Hematopoietic multipotent progenitor cell treated with erythropoietin and hydrocortisone succinate and interleukin-3 and kit ligand, for 15 days (in vitro differentiated cells): ENCODE data around the gene LDLR.
"Not testable (repeated sequence)": the region's sequence is repeated elsewhere in the genome, so short reads cannot be mapped to it uniquely, and the experiment has no call there.

Experiments used
- DNase-seq: peaks from one replicate; pipeline ENCODE4 v3.0.0-alpha.2; 2015; ENCODE audit warnings: low spot score

Gene LDLR

DNA sequence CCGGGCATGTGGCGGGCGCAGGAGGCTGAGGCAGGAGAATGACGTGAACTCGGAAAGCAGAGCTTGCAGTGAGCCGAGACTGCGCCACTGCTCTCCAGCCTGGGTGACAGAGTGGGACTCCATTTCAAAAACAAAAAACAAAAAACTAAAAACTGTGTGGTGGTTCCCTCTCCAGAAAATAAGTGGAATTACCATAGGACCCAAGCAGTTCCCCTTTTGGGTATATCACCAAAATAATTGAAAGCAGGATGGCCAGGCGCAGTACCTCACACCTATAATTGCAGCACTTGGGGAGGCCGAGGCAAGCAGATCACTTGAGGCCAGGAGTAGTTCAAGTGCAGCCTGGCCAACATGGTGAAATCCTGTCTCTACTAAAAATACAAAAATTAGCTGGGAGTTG, 15.7 kb upstream of the LDLR start:
- DNase-seq, result no peak

- not testable (repeated sequence) for DNase-seq
These were observed 12.5 kb upstream of the LDLR start for GRCh38 chr19:11076792-11077191.

DNA sequence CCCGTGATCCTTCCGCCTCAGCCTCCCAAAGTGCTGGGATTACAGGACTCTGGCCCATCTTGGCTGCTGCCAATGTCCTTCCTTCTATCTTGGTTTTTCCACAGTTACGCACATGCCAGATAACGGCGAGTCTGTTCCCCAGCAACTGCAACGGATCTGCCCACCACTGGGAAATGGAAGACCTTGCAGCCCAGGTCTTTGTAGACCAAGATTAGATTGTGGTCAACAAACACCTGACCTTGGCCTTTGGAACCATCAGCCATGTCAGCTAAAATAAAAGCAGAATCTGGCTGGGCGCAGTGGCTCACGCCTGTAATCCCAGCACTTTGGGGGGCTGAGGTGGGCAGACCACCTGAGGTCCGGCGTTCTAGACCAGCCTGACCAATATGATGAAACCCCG, 10.4 kb upstream of the LDLR start:
- DNase-seq, result no peak

- no peak for DNase-seq
These were observed 9.3 kb upstream of the LDLR start for GRCh38 chr19:11079999-11080398.

GRCh38 chr19:11087870-11088505, 1.3 kb upstream of the LDLR start:
- DNase-seq, result peak; percentile 68

DNA sequence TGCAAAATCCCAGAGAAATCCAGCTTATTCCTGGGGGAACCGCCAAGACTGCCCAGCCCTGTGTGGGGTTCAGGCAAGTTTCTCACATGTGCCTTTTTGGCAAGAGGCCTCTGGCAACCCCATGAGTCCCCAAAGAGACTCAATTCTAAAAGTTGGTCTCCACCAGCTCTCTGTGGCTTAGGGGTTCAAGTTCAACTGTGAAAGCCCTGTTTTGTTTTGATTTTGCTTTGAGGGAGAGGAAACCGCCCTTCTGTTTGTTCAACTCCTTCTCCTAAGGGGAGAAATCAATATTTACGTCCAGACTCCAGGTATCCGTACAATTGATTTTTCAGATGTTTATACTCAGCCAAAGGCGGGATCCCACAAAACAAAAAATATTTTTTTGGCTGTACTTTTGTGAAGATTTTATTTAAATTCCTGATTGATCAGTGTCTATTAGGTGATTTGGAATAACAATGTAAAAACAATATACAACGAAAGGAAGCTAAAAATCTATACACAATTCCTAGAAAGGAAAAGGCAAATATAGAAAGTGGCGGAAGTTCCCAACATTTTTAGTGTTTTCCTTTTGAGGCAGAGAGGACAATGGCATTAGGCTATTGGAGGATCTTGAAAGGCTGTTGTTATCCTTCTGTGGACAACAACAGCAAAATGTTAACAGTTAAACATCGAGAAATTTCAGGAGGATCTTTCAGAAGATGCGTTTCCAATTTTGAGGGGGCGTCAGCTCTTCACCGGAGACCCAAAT, 583 bp upstream of the LDLR start:
- DNase-seq, result peak; percentile 37

GRCh38 chr19:11090014-11090263, 676 bp downstream of the LDLR start:
- not testable (repeated sequence) for DNase-seq

- DNase-seq, result peak; percentile 96
These were observed 1.2 kb downstream of the LDLR start for GRCh38 chr19:11090264-11090996.

DNA sequence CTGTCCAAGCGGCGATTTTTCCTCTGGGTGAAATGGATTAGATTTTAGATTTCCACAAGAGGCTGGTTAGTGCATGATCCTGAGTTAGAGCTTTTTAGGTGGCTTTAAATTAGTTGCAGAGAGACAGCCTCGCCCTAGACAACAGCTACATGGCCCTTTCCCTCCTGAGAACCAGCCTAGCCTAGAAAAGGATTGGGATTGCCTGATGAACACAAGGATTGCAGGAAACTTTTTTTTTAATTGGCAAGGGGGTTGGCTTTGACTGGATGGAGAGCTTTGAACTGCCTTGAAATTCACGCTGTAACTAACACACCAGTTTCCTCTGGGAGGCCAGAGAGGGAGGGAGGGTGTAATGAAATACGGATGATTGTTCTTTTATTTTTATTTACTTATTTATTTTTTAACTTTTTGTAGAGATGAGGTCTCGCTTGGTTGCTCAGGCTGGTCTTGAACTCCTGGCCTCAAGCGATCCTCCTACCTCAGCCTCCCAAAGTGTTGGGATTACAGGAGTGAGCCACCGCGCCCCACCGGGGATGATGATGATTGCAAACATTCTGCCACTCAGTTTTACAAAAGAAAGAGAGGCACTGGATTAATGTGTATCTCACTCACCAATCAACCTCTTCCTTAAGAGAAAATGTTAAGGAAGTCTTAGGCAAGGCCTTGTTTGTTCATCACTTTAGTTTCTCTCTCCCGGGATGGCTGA, 1.9 kb downstream of the LDLR start:
- peak; percentile 20 for DNase-seq

- peak; percentile 67 for DNase-seq
These were observed 2.5 kb downstream of the LDLR start for GRCh38 chr19:11091703-11092153.

DNA sequence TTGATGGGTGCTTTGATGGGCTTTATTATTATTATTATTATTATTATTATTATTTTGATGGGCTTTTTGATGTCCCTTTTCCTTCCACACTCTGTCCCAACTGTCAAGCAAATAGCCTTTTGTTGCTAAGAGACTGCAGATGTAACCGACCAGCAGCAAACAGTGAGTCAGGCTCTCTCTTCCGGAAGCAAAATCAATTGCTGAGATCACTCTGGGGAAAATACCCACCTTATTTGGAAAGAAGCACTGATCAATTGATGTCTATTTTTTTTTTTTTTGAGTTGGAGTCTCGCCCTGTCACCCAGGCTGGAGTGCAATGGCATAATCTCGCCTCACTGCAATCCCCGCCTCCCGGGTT, 2.9 kb downstream of the LDLR start:
- peak; percentile 41 for DNase-seq

- DNase-seq, result no peak
These were observed 4.5 kb downstream of the LDLR start for GRCh38 chr19:11093689-11094238.

GRCh38 chr19:11094520-11094894, 5.2 kb downstream of the LDLR start:
- no peak for DNase-seq

GRCh38 chr19:11096210-11096841, 7.1 kb downstream of the LDLR start:
- no peak for DNase-seq

- not testable (repeated sequence) for DNase-seq
These were observed 8.1 kb downstream of the LDLR start for GRCh38 chr19:11097367-11097766.

GRCh38 chr19:11098327-11098726, 9.1 kb downstream of the LDLR start:
- DNase-seq, result no peak

- no peak for DNase-seq
These were observed 9.6 kb downstream of the LDLR start for GRCh38 chr19:11098861-11099260.

DNA sequence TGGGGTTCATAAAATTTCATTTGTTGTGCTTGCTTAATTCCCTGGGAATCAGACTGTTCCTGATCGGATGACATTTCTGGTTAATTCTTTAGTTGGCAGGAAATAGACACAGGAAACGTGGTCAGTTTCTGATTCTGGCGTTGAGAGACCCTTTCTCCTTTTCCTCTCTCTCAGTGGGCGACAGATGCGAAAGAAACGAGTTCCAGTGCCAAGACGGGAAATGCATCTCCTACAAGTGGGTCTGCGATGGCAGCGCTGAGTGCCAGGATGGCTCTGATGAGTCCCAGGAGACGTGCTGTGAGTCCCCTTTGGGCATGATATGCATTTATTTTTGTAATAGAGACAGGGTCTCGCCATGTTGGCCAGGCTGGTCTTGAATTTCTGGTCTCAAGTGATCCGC, 10.8 kb downstream of the LDLR start:
- no peak for DNase-seq

- DNase-seq, result no peak
These were observed 11.8 kb downstream of the LDLR start for GRCh38 chr19:11101057-11101456.

DNA sequence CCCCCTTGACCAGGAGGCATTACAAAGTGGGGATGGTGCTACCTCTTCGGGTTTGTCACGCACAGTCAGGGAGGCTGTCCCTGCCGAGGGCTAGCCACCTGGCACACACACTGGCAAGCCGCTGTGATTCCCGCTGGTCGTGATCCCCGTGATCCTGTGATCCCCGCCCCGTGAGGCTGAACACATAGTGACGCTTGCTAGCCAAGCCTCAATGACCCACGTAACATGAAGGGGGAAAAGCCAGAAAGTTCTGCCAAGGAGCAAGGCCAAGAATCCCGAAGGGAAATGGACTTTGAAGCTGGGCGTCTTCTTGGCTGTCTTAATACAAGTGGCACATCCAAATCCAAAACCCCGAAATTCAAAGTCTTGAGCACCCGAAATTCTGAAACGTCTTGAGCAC, 13.7 kb downstream of the LDLR start:
- no peak for DNase-seq

DNA sequence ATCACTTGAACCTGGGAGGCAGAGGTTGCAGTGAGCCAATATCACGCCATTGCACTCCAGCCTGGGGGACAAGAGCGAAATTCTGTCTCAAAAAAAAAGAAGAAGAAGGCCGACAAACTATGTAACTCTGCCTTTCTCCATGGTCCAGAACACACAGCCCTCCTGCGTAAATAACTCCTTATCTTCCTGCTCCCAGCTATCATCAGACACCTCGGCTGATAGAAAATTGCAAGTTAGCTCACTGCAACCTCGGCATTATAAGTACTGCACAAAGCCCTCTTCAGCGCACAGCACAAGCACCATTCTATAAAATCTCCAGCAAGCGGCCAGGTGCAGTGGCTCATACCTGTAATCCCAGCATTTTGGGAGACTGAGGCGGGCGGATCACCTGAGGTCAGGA, 14.4 kb downstream of the LDLR start:
- not testable (repeated sequence) for DNase-seq

DNA sequence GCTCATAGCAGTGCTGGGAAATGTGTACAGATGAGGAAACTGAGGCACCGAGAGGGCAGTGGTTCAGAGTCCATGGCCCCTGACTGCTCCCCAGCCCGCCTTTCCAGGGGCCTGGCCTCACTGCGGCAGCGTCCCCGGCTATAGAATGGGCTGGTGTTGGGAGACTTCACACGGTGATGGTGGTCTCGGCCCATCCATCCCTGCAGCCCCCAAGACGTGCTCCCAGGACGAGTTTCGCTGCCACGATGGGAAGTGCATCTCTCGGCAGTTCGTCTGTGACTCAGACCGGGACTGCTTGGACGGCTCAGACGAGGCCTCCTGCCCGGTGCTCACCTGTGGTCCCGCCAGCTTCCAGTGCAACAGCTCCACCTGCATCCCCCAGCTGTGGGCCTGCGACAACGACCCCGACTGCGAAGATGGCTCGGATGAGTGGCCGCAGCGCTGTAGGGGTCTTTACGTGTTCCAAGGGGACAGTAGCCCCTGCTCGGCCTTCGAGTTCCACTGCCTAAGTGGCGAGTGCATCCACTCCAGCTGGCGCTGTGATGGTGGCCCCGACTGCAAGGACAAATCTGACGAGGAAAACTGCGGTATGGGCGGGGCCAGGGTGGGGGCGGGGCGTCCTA, 15.9 kb downstream of the LDLR start:
- no peak for DNase-seq
